Panc1 (cell line): ENCODE results near the gene WDR88. TPM values are rescaled to one million over a fixed set of nuclear protein-coding genes. Genes with fewer than 3 reads are reported as not detected.
"Not testable (repeated sequence)": the region's sequence is repeated elsewhere in the genome, so short reads cannot be mapped to it uniquely, and the experiment has no call there.

Experiments
- ATAC-seq: fragments of 200-7000 bp; cut with Tn5 transposase; 2 replicates; pipeline ENCODE4 v1.9.1; 2020; ENCODE audit warnings: mild to moderate bottlenecking, moderate library complexity
- BruUV-seq: library from RNA; stranded (reverse); fragments of 400-500 nt; replicated peaks from 2 replicates; lab custom pipeline; 2021; lab: Mats Ljungman, UMichigan
- CTCF ChIA-PET: fragments of 300-600 bp; sonication (Branson Sonifier 250); formaldehyde crosslinking; loops from one replicate; lab custom pipeline; 2022; ENCODE audit warnings: antibody characterized with exemption; lab: Charles Lee
- POLR2A ChIA-PET: fragments of 300-600 bp; sonication (Branson Sonifier 250); formaldehyde crosslinking; loops from one replicate; lab custom pipeline; 2022; ENCODE audit warnings: antibody characterized with exemption; lab: Charles Lee
- DNase-seq: peaks from one replicate; pipeline ENCODE4 v3.0.0-alpha.2; 2010; ENCODE audit warnings: low read depth, low spot score
- H3K27ac ChIP-seq: 2 replicates; pipeline ENCODE4 v1.5.1; 2011; ENCODE audit warnings: mild to moderate bottlenecking, low read length, inconsistent platforms
- H3K27me3 ChIP-seq: fragments of 200-500 bp; sonication (Bioruptor generic); 2 replicates; pipeline ENCODE4 v1.6.0; 2014; ENCODE audit warnings: low read length, inconsistent platforms; ENCODE audit not compliant: control insufficient read depth, insufficient read depth
- H3K36me3 ChIP-seq: fragments of 200-500 bp; sonication (Bioruptor generic); 2 replicates; pipeline ENCODE4 v1.5.1; 2014; ENCODE audit warnings: inconsistent platforms, mild to moderate bottlenecking, low read length, moderate library complexity; ENCODE audit not compliant: control insufficient read depth, insufficient read depth
- H3K4me1 ChIP-seq: 2 replicates; pipeline ENCODE4 v1.5.1; 2011; ENCODE audit warnings: inconsistent platforms, mild to moderate bottlenecking, low read length, moderate library complexity; ENCODE audit not compliant: control insufficient read depth, insufficient read depth
- H3K4me3 ChIP-seq, 2 experiments: 2 replicates each; pipeline ENCODE4 v1.5.1; 2011 to 2012; ENCODE audit warnings: low read depth in 2 of 2, low read length in 2 of 2, mild to moderate bottlenecking in 2 of 2, inconsistent platforms in 1 of 2, moderate library complexity in 1 of 2
- H3K9me3 ChIP-seq: fragments of 200-500 bp; sonication (Bioruptor generic); 2 replicates; pipeline ENCODE4 v1.5.1; 2014; ENCODE audit warnings: low read depth, mild to moderate bottlenecking, inconsistent platforms, low read length, moderate library complexity; ENCODE audit not compliant: control insufficient read depth, insufficient read depth
- POLR2AphosphoS5 ChIP-seq: IDR thresholded peaks from 2 replicates; pipeline ENCODE4 v1.6.1; 2012; ENCODE audit warnings: mild to moderate bottlenecking, low read depth, low read length, moderate library complexity
- SIN3A ChIP-seq: IDR thresholded peaks from 2 replicates; pipeline ENCODE4 v1.6.1; 2012; ENCODE audit warnings: low read depth, mild to moderate bottlenecking, low read length, moderate library complexity, borderline replicate concordance; ENCODE audit not compliant: insufficient read depth
- TCF7L2 ChIP-seq: IDR thresholded peaks from 2 replicates; pipeline ENCODE4 v1.6.1; 2011; ENCODE audit warnings: mild to moderate bottlenecking, low read depth, low read length, inconsistent platforms
- in situ Hi-C: cut with HindIII; loops from 2 replicates; pipeline ENCODE4 v1.10.0; 2016; ENCODE audit warnings: low sequenced_read_pairs, low pct_unique_long_range_greater_than_20kb
- intact Hi-C: fragments of 100-400 bp; cut with micrococcal nuclease; formaldehyde crosslinking; loops from one replicate; pipeline ENCODE4 v1.10.0; 2022; ENCODE audit not compliant: unreplicated experiment
- total RNA-seq: library from RNA; stranded (reverse); gene quantifications from one replicate; pipeline ENCODE4 v1.2.1, GENCODE V29; 2021; ENCODE audit not compliant: unreplicated experiment
- TF ChIP-seq, protein P1 (sequence below): fragments of 450-650 bp; IDR thresholded peaks from 2 replicates; pipeline ENCODE4 v1.5.1; 2017; ENCODE audit warnings: mild to moderate bottlenecking
- TF ChIP-seq, protein P2 (sequence below), 2 experiments: IDR thresholded peaks; 2 replicates each; pipeline ENCODE4 v1.6.1; 2011 to 2012; ENCODE audit warnings: low read depth in 2 of 2, control low read depth in 1 of 2, low read length in 1 of 2, mild to moderate bottlenecking in 1 of 2, moderate library complexity in 1 of 2; ENCODE audit not compliant: insufficient read depth in 1 of 2

The WDR88 gene
- total RNA-seq, 1 experiment from 2014 or later: 0.31 TPM

DNA sequence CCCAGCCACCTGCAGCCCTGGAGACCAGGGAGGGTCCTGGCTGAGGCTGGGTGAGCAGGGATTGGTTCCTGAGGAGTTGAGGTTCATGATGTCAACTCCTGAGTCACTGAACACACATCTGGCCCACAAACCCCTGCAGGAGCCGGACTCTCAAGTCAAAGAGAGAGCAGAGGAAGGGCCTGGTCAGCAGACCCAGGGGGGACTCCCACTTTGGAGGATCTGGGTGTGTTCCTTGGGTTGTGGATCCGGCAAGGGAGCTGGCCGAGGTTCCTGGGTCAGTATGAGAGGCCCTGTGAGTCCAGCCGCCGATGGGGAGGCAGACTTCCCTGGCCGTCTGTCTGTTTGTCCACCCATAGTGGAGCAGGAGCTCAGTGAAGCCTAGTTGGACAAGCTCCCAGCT, 89.7 kb downstream of the WDR88 start:
- ChIA-PET POLR2A (no interaction called here), CTCF (no interaction called here)
- Histone ChIP-seq H3K27me3 (peaks cover 7% of the 10 kb centered on the region), H3K27ac (no peak overlapping the region), H3K4me3 (no peak overlapping the region), H3K9me3 (no peaks in the 10 kb centered on the region), H3K4me1 (no peaks in the 10 kb centered on the region), H3K36me3 (no peaks in the 10 kb centered on the region)
- TF ChIP-seq TCF7L2: no peak
- BruUV-seq: no TSS peak
- DNase-seq (no peak), ATAC-seq (no peak)
- intact Hi-C loops (no loop called here), in situ Hi-C loops (no loop called here)

DNA sequence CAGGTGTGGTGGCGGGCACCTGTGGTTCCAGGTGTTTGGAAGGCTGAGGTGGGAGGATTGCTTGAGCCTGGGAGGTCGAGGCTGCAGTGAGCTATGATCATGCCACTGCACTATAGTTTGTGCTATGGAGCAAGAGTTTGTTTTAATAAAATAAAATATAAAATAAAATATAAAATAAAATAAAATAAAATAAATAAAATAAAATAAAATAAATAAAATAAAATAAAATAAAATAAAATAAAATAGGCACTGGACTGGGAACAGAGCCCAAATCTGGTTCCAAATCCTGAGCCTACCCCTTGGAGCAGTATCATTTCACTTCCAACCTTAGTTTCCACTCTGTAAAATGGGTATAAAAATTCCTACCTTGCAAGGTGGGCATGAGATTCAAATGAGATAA, 90.3 kb downstream of the WDR88 start:
- POLR2A ChIA-PET, in situ Hi-C loops, H3K27ac ChIP-seq, H3K4me3 ChIP-seq, BruUV-seq, intact Hi-C loops, ATAC-seq, CTCF ChIA-PET, H3K9me3 ChIP-seq, H3K27me3 ChIP-seq, H3K4me1 ChIP-seq, H3K36me3 ChIP-seq, DNase-seq: not testable (repeated sequence)

DNA sequence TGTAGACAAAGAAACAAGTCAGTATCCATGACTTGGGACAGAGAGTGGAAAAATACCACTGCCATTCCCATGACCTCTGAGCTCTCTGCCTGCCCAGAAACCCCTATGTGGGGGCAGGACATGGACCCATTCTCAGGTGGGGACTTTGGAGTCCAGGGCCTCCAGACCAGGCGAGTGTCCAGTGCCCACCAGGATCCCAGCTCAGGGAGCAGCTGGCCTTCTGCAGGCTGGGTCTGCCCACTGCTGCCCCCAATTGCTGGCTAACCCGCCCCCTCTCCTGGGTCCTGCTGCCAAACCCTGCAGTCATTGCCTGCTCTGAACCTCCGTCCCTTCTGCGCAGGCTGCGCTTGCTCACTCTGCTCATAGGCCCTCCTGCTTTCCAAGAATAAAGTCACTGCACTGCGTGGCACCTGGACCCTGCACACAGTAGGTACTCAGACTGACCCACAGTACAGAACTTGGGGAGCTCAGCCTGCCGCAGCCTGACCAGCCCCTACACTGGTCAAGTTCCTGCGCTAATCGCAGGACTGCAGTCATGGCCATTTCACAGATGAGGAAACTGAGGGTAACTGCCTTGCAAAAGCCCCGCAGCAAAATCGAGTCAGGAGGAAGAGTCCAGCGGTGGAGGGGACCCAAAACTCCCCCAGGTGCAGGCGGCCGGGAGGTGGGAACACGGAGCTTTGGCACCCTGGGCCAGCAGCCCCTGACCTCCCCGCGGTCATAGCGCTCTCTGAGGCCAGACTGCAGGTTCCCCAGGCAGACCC, 93.0 kb downstream of the WDR88 start:
- peaks cover 16% of the 10 kb centered on the region for H3K27me3 ChIP-seq
- CTCF ChIA-PET: interaction anchor here (0.5 kb wide), 1 partner anchor 668 kb away, joined by 3 read pairs; no protein-coding TSS in a partner anchor

More for the DNA sequence above, 93.0 kb downstream of the WDR88 start:
- intact Hi-C loops (no loop called here), in situ Hi-C loops (no loop called here)
- Histone ChIP-seq H3K4me3 (peak overlapping the region in 1 of 2 experiments; percentile 18; a peak in 2 of 4 replicates), H3K36me3 (no peaks in the 10 kb centered on the region), H3K9me3 (peaks cover 15% of the 10 kb centered on the region), H3K27ac (no peak overlapping the region), H3K4me1 (no peaks in the 10 kb centered on the region)
- TF ChIP-seq TCF7L2: no peak
- TF ChIP-seq POLR2AphosphoS5: no peak
- TF ChIP-seq, protein P1, sequence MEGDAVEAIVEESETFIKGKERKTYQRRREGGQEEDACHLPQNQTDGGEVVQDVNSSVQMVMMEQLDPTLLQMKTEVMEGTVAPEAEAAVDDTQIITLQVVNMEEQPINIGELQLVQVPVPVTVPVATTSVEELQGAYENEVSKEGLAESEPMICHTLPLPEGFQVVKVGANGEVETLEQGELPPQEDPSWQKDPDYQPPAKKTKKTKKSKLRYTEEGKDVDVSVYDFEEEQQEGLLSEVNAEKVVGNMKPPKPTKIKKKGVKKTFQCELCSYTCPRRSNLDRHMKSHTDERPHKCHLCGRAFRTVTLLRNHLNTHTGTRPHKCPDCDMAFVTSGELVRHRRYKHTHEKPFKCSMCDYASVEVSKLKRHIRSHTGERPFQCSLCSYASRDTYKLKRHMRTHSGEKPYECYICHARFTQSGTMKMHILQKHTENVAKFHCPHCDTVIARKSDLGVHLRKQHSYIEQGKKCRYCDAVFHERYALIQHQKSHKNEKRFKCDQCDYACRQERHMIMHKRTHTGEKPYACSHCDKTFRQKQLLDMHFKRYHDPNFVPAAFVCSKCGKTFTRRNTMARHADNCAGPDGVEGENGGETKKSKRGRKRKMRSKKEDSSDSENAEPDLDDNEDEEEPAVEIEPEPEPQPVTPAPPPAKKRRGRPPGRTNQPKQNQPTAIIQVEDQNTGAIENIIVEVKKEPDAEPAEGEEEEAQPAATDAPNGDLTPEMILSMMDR: no peak
- no peak for TF ChIP-seq SIN3A
- TF ChIP-seq, protein P2, sequence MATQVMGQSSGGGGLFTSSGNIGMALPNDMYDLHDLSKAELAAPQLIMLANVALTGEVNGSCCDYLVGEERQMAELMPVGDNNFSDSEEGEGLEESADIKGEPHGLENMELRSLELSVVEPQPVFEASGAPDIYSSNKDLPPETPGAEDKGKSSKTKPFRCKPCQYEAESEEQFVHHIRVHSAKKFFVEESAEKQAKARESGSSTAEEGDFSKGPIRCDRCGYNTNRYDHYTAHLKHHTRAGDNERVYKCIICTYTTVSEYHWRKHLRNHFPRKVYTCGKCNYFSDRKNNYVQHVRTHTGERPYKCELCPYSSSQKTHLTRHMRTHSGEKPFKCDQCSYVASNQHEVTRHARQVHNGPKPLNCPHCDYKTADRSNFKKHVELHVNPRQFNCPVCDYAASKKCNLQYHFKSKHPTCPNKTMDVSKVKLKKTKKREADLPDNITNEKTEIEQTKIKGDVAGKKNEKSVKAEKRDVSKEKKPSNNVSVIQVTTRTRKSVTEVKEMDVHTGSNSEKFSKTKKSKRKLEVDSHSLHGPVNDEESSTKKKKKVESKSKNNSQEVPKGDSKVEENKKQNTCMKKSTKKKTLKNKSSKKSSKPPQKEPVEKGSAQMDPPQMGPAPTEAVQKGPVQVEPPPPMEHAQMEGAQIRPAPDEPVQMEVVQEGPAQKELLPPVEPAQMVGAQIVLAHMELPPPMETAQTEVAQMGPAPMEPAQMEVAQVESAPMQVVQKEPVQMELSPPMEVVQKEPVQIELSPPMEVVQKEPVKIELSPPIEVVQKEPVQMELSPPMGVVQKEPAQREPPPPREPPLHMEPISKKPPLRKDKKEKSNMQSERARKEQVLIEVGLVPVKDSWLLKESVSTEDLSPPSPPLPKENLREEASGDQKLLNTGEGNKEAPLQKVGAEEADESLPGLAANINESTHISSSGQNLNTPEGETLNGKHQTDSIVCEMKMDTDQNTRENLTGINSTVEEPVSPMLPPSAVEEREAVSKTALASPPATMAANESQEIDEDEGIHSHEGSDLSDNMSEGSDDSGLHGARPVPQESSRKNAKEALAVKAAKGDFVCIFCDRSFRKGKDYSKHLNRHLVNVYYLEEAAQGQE (IDR thresholded peaks at IDR 0.05; ENCODE audit: insufficient read depth in 1 of 2, low read depth in 2 of 2, low read length in 1 of 2): no peak
- ATAC-seq (no peak; the same call in 1 of the 2 replicates), DNase-seq (no peak)
- no TSS peak for BruUV-seq
- POLR2A ChIA-PET: no interaction called here

Other genes with a start within 250 kb of the WDR88 start
- 39.9 TPM for gene CEP89, start 160.2 kb upstream of the WDR88 start, total RNA-seq
- gene FAAP24, start 159.9 kb upstream of the WDR88 start, total RNA-seq: 16.0 TPM
- gene RHPN2, start 67.2 kb upstream of the WDR88 start, total RNA-seq: 227 TPM
- 34.7 TPM for gene GPATCH1, start 50.9 kb upstream of the WDR88 start, total RNA-seq
- gene LRP3, start 62.2 kb downstream of the WDR88 start, total RNA-seq: 28.6 TPM
- gene SLC7A10, start 93.7 kb downstream of the WDR88 start, total RNA-seq: 1.1 TPM
- gene CEBPA, start 170.4 kb downstream of the WDR88 start, total RNA-seq: 1.6 TPM
- gene CEBPG, start 241.6 kb downstream of the WDR88 start, total RNA-seq: 41.5 TPM